ENCODE results near the gene FARS2.

Gene FARS2

DNA sequence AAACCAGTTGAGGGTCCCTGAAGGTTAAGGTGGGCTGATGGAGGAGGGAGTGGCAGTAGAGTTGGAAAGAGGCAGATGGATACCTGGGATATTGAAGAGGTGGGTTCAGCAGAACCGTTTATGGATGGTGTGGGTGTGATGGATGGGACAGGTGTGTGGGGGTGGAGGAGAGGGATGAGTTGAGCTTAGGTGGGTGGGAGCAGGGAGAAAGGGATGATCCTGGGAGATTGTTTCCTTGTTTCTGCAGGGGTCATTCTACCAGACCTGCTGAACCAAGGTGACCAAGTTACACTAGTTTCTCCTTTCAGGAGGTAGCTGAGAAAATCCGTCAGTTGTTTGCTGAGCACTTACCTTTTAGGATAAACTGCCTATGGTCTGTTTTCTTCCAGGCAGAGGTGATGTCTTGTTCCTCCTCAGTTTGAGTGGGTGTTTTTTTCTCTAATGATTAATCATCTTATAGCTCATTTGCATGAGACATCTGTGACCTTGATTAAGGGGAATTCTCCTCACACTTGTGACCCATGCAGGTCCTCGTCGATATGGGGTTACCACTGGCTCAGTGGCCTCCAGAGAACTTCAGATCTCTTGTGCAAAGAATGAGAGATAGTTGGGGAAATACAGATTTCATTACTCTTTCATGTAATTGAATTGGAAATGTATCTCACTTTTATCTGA lies 53.0 kb downstream of the FARS2 start:
- H3K27me3 ChIP-seq (ENCODE audit: control insufficient read depth, insufficient read depth, low read length, poor library complexity, severe bottlenecking), result no peaks in the 10 kb centered on the region
- no peaks in the 10 kb centered on the region for H3K36me3 ChIP-seq (ENCODE audit: control insufficient read depth, insufficient read depth, low read length)
- 92 to 97% methylated on average over 4 of the region's 4 CpGs for WGBS, 2 experiments

DNA sequence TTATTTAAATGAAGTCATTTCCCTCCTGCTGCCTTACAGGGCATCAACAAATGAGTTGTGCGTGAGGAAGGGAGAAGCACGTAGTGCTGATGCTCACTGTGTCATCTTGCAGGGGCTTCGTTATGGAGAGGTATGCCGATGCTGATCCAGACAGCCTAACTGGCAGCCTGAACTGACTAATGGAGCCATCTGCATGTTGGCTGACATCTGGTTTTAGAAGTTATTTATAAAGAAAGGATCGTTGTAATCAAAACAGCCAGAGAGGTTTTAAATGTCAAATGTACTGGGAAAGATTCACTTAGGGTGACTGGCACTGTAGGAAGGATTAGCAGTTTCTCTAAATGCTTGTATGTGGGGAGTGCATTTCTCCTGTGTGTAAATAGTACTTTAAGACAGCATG lies 54.6 kb downstream of the FARS2 start:
- H3K4me1 ChIP-seq (ENCODE audit: control insufficient read depth, insufficient read depth, low read length), result no peaks in the 10 kb centered on the region
- no peaks in the 10 kb centered on the region for H3K27me3 ChIP-seq (ENCODE audit: control insufficient read depth, insufficient read depth, low read length, poor library complexity, severe bottlenecking)
- no peak overlapping the region for H3K27ac ChIP-seq (ENCODE audit: insufficient read depth, low read depth, low read length, poor library complexity, severe bottlenecking)
- H3K4me3 ChIP-seq (ENCODE audit: insufficient read depth, low read depth, low read length), result no peak overlapping the region
- H3K9me3 ChIP-seq (ENCODE audit: control insufficient read depth, low read length), result no peaks in the 10 kb centered on the region
- 70 to 74% methylated on average over 5 of the region's 5 CpGs for WGBS, 2 experiments
- H3K36me3 ChIP-seq (ENCODE audit: control insufficient read depth, insufficient read depth, low read length), result no peaks in the 10 kb centered on the region

More for the DNA sequence above, 53.0 kb downstream of the FARS2 start:
- Histone ChIP-seq H3K27ac (ENCODE audit: insufficient read depth, low read depth, low read length, poor library complexity, severe bottlenecking) (no peak overlapping the region), H3K4me3 (ENCODE audit: insufficient read depth, low read depth, low read length) (no peak overlapping the region), H3K4me1 (ENCODE audit: control insufficient read depth, insufficient read depth, low read length) (no peaks in the 10 kb centered on the region), H3K9me3 (ENCODE audit: control insufficient read depth, low read length) (no peaks in the 10 kb centered on the region)

DNA sequence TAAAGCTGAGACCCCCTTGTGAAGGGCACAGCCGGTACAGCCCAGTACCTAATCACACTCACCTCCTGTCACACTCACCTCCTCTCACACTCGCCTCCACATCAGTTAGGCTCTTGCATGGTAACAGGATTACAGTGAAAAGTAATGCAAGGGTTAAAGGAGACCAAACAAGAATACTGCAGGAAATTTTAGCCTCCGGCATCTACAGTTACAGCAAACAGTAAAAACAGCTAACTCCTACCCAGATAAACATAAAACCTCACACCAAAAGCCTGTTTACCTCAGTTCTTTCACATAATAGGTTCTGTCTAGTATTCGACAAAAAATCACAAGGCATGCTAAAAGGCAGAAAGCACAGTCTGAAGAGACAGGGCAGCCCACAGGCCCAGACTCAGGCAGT lies 55.6 kb downstream of the FARS2 start:
- Histone ChIP-seq H3K27ac (ENCODE audit: insufficient read depth, low read depth, low read length, poor library complexity, severe bottlenecking) (no peak overlapping the region), H3K4me1 (ENCODE audit: control insufficient read depth, insufficient read depth, low read length) (no peaks in the 10 kb centered on the region), H3K4me3 (ENCODE audit: insufficient read depth, low read depth, low read length) (no peak overlapping the region), H3K27me3 (ENCODE audit: control insufficient read depth, insufficient read depth, low read length, poor library complexity, severe bottlenecking) (no peaks in the 10 kb centered on the region), H3K9me3 (ENCODE audit: control insufficient read depth, low read length) (no peaks in the 10 kb centered on the region), H3K36me3 (ENCODE audit: control insufficient read depth, insufficient read depth, low read length) (no peaks in the 10 kb centered on the region)
- 84 to 94% methylated on average over 4 of the region's 4 CpGs for WGBS, 2 experiments

DNA sequence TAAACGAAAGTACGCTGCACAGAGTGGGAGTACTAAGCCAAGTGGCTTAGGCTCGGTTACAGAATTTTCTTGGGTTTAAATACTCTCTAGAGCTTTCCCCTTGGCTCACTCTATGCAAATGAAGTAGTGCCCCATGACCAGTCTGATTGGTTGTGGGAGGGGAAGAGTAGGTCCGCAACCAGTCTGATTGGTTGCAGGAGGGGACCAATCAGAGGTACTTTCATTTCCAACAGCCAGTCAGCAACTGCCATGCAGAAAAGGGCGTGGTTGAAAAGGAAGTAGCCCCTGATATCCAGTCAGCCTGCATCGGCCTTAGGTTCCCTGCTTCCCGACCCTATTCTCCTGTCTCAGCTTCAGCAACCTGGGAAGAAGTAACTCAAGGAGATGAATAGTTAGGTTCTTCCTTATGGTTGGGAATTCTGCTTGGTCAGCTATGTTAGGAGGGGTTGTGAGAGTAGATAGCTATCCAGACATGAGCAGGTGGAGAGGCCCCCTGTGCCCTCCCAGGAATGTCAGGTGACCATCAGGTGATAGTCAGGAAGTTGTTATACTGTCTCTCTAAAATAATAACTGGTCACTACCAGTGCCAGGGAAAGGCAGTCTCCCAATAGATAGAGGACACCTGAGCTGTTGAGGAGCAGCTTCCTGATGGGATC lies 57.4 kb downstream of the FARS2 start:
- Histone ChIP-seq H3K27ac (ENCODE audit: insufficient read depth, low read depth, low read length, poor library complexity, severe bottlenecking) (no peak overlapping the region), H3K4me3 (ENCODE audit: insufficient read depth, low read depth, low read length) (no peak overlapping the region)
- 92 to 96% methylated on average over 7 of the region's 7 CpGs for WGBS, 2 experiments

DNA sequence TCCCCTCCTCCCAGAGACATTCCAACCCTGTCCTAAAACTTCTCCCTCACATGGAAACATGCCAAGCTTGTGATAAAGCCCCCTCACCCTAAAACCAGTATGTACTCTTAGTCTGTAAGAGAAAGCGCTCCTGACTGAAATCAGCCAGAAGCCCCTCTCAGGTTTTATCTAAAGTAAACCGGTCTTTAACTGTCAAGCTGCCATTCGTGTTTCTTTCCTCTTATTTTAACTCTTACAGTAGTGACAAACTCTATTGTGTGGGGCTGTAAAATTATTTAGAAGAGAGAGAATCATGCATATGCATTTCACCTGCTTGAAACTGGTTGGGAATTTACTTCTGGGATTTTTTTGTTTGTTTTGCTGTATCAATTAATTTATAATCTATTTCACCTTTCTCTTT lies 62.7 kb downstream of the FARS2 start:
- H3K4me3 ChIP-seq (ENCODE audit: insufficient read depth, low read depth, low read length), result no peak overlapping the region
- no peak overlapping the region for H3K27ac ChIP-seq (ENCODE audit: insufficient read depth, low read depth, low read length, poor library complexity, severe bottlenecking)
- H3K4me1 ChIP-seq (ENCODE audit: control insufficient read depth, insufficient read depth, low read length), result no peaks in the 10 kb centered on the region
- no peaks in the 10 kb centered on the region for H3K9me3 ChIP-seq (ENCODE audit: control insufficient read depth, low read length)
- H3K36me3 ChIP-seq (ENCODE audit: control insufficient read depth, insufficient read depth, low read length), result peaks cover 7% of the 10 kb centered on the region
- no peaks in the 10 kb centered on the region for H3K27me3 ChIP-seq (ENCODE audit: control insufficient read depth, insufficient read depth, low read length, poor library complexity, severe bottlenecking)
- 91 to 97% methylated on average over 2 to 3 of the region's 3 CpGs for WGBS, 2 experiments

More for the DNA sequence above, 57.4 kb downstream of the FARS2 start:
- H3K4me1 ChIP-seq (ENCODE audit: control insufficient read depth, insufficient read depth, low read length), result no peaks in the 10 kb centered on the region
- no peaks in the 10 kb centered on the region for H3K9me3 ChIP-seq (ENCODE audit: control insufficient read depth, low read length)
- no peaks in the 10 kb centered on the region for H3K27me3 ChIP-seq (ENCODE audit: control insufficient read depth, insufficient read depth, low read length, poor library complexity, severe bottlenecking)
- no peaks in the 10 kb centered on the region for H3K36me3 ChIP-seq (ENCODE audit: control insufficient read depth, insufficient read depth, low read length)

DNA sequence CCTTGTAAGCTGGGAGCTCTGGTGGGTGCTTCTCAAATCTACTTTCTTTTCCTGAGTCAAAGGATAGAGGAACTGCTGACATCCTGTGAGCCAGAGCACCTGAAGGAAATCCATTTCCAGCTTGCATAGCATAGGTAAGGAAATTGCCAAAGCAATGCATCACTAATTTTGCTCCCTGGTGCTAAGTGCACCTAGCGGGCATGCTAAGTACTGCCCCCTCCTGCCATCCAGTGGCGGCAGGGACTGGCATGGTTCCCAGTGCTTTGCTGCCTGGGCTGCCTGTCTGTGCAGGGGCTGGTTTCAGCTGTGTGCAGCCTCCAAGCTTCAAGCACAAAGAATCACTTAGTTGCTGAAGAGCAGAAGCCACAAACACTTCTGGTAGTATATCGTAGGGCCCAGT lies 63.9 kb downstream of the FARS2 start:
- peaks cover 7% of the 10 kb centered on the region for H3K36me3 ChIP-seq (ENCODE audit: control insufficient read depth, insufficient read depth, low read length)
- H3K27ac ChIP-seq (ENCODE audit: insufficient read depth, low read depth, low read length, poor library complexity, severe bottlenecking), result no peak overlapping the region
- H3K4me1 ChIP-seq (ENCODE audit: control insufficient read depth, insufficient read depth, low read length), result no peaks in the 10 kb centered on the region
- H3K9me3 ChIP-seq (ENCODE audit: control insufficient read depth, low read length), result no peaks in the 10 kb centered on the region
- no peaks in the 10 kb centered on the region for H3K27me3 ChIP-seq (ENCODE audit: control insufficient read depth, insufficient read depth, low read length, poor library complexity, severe bottlenecking)
- 94 to 98% methylated on average over 3 of the region's 3 CpGs for WGBS, 2 experiments
- H3K4me3 ChIP-seq (ENCODE audit: insufficient read depth, low read depth, low read length), result no peak overlapping the region

DNA sequence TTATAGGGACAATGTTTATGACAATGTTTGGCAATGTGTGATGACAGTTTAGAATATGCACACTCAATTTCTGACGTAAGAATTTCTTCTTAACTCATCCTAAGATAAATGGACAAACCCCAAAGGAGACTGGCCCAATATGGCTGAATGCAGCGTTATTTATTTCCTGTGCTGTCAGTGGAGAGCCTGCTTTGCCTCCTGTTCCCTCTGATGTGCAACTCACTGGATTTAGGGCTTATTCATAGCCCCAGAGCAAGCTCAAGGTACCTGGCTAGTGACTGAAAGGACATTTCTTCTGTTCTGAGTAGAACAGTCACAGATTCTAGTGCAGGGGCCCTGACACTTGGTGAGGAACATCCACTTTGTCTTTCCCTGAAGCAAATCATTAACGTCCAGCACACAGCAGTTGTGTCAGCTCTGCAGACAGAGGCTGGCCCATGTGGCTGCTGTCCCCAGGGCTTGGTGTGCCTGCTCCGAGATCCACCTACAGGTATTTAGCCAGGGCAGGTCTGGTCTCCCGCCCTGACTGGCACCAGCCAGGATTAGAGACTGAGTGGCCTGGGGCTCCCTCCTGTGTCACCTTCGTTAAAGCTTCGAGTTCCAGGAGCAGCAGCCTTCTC lies 64.8 kb downstream of the FARS2 start:
- WGBS, 2 experiments, result 94 to 96% methylated on average over 7 of the region's 7 CpGs
- peaks cover 7% of the 10 kb centered on the region for H3K36me3 ChIP-seq (ENCODE audit: control insufficient read depth, insufficient read depth, low read length)
- no peak overlapping the region for H3K27ac ChIP-seq (ENCODE audit: insufficient read depth, low read depth, low read length, poor library complexity, severe bottlenecking)
- no peaks in the 10 kb centered on the region for H3K27me3 ChIP-seq (ENCODE audit: control insufficient read depth, insufficient read depth, low read length, poor library complexity, severe bottlenecking)
- H3K9me3 ChIP-seq (ENCODE audit: control insufficient read depth, low read length), result no peaks in the 10 kb centered on the region
- H3K4me3 ChIP-seq (ENCODE audit: insufficient read depth, low read depth, low read length), result no peak overlapping the region
- H3K4me1 ChIP-seq (ENCODE audit: control insufficient read depth, insufficient read depth, low read length), result no peaks in the 10 kb centered on the region

DNA sequence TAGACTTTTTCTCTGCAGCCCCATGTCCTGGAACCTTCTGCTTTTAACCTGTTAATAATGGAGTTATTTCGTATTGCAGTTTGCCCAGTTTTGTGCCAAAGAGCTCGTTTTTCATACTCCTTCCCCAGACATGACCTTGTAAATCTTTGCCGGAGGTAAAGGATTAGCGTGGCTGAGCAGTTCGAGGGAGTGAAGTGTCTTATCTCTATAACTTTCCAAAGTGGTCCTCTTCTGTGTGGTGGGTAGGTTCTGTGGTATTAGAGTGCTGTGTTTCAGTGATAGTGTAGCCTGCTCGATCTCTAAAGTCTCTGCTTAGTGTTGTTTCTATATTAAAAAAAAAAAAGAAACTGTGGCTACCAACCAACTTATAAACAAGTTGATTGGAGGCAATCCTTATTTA lies 67.5 kb downstream of the FARS2 start:
- peaks cover 7% of the 10 kb centered on the region for H3K36me3 ChIP-seq (ENCODE audit: control insufficient read depth, insufficient read depth, low read length)
- H3K9me3 ChIP-seq (ENCODE audit: control insufficient read depth, low read length), result no peaks in the 10 kb centered on the region
- H3K27me3 ChIP-seq (ENCODE audit: control insufficient read depth, insufficient read depth, low read length, poor library complexity, severe bottlenecking), result no peaks in the 10 kb centered on the region
- H3K4me3 ChIP-seq (ENCODE audit: insufficient read depth, low read depth, low read length), result no peak overlapping the region
- no peak overlapping the region for H3K27ac ChIP-seq (ENCODE audit: insufficient read depth, low read depth, low read length, poor library complexity, severe bottlenecking)
- 95 to 97% methylated on average over 5 of the region's 6 CpGs for WGBS, 2 experiments
- H3K4me1 ChIP-seq (ENCODE audit: control insufficient read depth, insufficient read depth, low read length), result no peaks in the 10 kb centered on the region

DNA sequence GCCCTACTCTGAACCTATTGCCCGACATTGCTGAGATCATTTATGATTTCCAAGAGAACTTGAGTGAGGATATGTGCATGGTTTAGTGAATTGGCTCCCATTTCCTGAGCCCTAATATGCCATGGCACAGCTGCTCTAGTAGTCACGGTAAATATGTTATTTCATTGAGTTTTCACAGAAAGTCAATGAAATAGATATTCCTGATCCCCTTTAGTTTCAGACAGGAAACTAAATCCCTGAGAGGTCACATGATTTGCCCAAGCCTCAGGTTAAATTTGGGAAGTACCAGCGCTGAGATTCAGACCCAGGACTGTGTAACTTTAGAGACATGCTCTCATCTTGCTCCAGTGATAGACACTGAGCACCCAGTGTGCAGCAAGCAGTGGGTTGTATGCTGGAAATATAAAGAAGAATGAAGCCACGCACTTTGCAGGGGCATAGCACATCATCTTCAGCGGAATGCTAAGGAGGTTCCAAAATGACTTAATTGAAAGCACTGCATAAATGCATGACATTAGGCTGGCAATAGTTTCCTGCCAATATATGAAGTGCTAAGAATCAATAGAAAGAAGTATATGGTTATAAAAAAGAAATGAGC lies 70.6 kb downstream of the FARS2 start:
- no peaks in the 10 kb centered on the region for H3K27me3 ChIP-seq (ENCODE audit: control insufficient read depth, insufficient read depth, low read length, poor library complexity, severe bottlenecking)
- H3K36me3 ChIP-seq (ENCODE audit: control insufficient read depth, insufficient read depth, low read length), result no peaks in the 10 kb centered on the region
- H3K4me1 ChIP-seq (ENCODE audit: control insufficient read depth, insufficient read depth, low read length), result no peaks in the 10 kb centered on the region
- H3K4me3 ChIP-seq (ENCODE audit: insufficient read depth, low read depth, low read length), result no peak overlapping the region
- H3K9me3 ChIP-seq (ENCODE audit: control insufficient read depth, low read length), result no peaks in the 10 kb centered on the region
- no peak overlapping the region for H3K27ac ChIP-seq (ENCODE audit: insufficient read depth, low read depth, low read length, poor library complexity, severe bottlenecking)
- WGBS, 2 experiments, result 96 to 97% methylated on average over 5 of the region's 5 CpGs

DNA sequence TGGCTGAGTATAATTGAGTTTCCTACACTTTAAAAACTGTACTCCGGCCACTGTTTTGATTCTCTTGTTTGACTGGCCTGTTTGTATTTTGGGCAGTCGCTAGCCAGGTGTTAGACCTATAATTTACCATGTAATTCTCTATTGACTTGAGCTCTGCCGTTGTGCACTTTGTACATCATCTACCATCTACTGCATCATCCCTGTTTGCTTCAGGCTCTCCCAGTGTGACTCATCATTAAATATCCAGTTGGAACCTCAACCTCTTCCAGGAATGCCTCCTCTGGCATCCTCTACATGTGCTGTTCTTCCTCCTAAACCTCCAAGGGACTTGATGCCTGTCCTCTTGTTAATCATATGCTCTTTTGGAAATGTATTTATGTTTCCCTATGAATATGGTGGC lies 72.3 kb downstream of the FARS2 start:
- Histone ChIP-seq H3K9me3 (ENCODE audit: control insufficient read depth, low read length) (no peaks in the 10 kb centered on the region), H3K36me3 (ENCODE audit: control insufficient read depth, insufficient read depth, low read length) (no peaks in the 10 kb centered on the region), H3K27ac (ENCODE audit: insufficient read depth, low read depth, low read length, poor library complexity, severe bottlenecking) (no peak overlapping the region), H3K4me1 (ENCODE audit: control insufficient read depth, insufficient read depth, low read length) (no peaks in the 10 kb centered on the region), H3K27me3 (ENCODE audit: control insufficient read depth, insufficient read depth, low read length, poor library complexity, severe bottlenecking) (no peaks in the 10 kb centered on the region), H3K4me3 (ENCODE audit: insufficient read depth, low read depth, low read length) (no peak overlapping the region)
- WGBS, 2 experiments, result 93 to 95% methylated on average over 3 of the region's 3 CpGs
